ENCODE results near the gene KLHL40.
A peak's percentile ranks its signal among the peaks of the same experiment; 100 is the strongest.

The KLHL40 gene, protein sequence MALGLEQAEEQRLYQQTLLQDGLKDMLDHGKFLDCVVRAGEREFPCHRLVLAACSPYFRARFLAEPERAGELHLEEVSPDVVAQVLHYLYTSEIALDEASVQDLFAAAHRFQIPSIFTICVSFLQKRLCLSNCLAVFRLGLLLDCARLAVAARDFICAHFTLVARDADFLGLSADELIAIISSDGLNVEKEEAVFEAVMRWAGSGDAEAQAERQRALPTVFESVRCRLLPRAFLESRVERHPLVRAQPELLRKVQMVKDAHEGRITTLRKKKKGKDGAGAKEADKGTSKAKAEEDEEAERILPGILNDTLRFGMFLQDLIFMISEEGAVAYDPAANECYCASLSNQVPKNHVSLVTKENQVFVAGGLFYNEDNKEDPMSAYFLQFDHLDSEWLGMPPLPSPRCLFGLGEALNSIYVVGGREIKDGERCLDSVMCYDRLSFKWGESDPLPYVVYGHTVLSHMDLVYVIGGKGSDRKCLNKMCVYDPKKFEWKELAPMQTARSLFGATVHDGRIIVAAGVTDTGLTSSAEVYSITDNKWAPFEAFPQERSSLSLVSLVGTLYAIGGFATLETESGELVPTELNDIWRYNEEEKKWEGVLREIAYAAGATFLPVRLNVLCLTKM

DNA sequence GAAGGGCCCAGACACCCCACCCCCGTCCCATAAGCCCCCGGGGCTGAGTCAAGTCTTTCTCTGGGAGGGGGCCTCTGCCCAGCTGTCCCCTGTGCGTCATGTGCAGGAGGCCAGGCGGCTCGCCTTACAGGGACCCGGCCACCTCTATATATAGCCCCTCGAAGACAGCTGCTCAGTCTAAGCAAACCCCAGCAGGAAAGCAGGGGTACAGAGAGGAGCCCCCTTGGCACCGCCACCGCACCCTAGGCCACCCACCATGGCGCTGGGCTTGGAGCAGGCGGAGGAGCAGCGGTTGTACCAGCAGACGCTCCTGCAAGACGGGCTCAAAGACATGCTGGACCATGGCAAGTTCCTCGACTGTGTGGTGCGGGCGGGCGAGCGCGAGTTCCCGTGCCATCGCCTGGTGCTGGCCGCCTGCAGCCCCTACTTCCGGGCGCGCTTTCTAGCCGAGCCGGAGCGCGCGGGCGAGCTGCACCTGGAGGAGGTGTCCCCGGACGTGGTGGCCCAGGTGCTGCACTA lies at the start of gene KLHL40:
Gene KLHL40 (plus strand): TSS at position 175 of the 519 bp plus-strand sequence. CDS start 82 bp downstream, at position 257.
- no peak for DNase-seq (ENCODE audit: low spot score)

GRCh38 chr3:42637001-42637400 lies 48.3 kb upstream of the KLHL40 start:
- no peak for DNase-seq (ENCODE audit: low spot score)

- no peak for DNase-seq (ENCODE audit: low spot score)
These were observed 46.9 kb upstream of the KLHL40 start for GRCh38 chr3:42638339-42638842.

DNA sequence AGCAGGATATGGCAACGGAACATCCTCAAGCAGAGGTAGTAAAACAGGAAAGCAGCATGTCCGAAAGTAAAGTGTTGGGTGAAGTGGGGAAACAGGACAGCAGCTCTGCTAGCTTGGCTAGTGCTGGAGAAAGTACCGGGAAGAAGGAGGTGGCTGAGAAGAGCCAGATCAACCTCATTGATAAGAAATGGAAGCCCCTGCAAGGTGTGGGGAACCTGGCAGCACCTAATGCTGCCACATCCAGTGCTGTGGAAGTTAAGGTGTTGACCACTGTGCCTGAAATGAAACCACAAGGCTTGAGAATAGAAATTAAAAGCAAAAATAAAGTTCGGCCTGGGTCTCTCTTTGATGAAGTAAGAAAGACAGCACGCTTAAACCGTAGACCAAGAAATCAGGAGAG lies 46.1 kb upstream of the KLHL40 start:
- DNase-seq (ENCODE audit: low spot score) = no peak

DNA sequence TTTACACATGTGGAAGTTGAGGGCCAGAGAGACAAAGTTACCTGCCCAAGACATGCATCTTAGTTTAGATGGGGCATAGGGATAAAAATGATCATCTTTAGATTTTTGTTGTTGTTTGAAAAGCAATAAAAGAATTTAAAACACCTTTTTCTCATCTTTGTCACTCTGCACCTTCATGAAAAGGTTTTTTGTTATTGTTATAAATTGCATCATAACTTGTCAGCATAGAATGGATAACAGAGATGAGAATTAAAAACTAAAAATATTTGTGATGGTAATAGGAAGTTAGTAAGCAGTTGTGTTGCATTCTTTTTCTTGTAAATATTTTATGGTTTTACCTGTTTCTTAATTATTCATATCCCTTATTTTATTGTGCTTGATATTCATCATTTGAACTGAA lies 45.2 kb upstream of the KLHL40 start:
- DNase-seq (ENCODE audit: low spot score) = no peak

- no peak for DNase-seq (ENCODE audit: low spot score)
These were observed 44.5 kb upstream of the KLHL40 start for GRCh38 chr3:42640771-42641370.

DNA sequence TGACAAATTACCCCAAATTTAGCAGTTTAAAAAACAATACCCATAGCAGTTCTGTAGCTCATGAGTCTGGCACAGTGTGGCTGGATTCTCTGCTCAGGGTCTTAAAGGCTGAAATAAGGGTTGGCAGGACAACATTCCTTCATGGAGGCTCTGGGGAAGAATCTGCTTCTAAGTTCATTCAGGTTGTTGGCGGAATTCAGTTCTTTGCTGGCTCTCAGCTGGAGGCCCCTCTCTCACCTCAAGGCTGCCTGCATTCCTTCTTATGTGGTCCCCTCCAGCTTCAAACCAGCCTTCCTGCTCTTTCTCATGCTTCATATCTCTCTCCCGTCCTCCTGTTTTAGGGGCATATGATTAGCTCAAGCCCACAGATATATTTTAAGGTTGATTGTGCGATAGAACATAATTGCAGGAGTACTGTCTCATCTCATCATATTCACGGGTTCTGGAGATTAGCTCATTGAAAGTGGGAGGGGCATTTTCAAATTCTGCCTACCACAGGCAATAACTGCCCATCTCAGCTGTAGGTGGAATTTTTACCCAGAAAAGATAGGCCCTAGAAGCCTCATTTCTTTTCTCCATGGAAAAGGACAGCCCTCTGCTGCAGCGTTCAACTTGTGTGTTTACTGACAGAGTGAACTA lies 37.4 kb upstream of the KLHL40 start:
- no peak for DNase-seq (ENCODE audit: low spot score)

GRCh38 chr3:42649006-42649405 lies 36.3 kb upstream of the KLHL40 start:
- DNase-seq (ENCODE audit: low spot score) = no peak

DNA sequence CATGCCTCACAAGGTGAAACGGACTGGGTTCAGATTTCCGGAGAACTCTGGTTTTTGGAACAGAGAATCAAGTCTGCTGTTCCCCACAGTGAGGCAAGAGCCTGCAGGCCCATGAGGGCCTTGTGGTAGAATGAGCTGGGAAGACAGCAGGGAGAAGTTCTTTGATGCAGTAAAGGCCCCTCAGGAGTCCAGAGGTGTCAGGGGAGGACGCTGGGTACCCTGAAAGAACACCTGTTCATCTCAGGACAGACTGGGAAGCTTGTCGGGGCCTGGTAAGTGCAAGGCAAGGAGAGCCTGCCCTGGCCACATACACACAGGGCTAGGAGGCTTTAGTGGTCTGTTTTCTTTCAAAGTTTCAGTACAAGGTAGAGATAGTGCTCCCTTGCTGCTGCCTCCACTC lies 35.6 kb upstream of the KLHL40 start:
- no peak for DNase-seq (ENCODE audit: low spot score)

DNA sequence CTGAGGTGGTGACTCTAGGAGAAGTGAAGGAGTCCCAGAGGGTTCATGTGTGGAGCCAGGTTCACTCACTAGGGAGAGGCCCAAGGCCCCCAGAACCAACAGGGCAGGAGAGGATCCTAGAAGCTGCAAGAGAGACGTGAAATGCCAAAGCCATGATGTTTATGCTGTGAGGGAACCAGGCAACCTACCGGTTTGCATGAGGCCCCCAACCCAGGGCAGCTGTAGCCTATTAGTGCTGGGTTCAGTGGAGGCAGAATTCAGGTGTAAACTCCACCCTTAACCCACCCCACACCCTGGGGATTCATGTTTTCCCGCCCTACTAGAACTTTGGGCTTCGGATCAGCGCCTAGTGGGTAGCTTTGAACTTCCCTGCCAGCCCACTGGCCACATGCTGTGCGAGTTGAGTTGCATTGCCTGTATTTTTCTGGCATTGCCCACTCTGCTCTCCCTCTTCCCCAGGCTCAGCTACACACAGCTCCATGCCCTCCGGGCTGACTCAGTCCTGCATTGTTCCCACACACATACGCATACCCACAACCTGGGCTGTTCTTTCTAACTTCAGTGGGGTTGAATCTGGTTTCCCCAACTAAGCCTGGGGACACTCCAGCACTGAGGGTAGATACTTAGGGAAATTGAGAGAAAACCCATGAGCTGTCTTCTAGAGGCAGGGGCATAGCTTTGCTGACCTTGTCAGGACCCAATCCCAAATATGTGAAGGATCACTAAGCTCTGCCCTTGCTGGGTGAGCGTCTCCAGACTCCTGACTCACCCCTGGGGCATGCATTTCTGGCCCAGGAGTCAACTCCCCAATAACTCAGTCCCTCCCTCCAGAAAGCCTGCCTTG lies 33.9 kb upstream of the KLHL40 start:
- peak; percentile 82 for DNase-seq (ENCODE audit: low spot score)

DNA sequence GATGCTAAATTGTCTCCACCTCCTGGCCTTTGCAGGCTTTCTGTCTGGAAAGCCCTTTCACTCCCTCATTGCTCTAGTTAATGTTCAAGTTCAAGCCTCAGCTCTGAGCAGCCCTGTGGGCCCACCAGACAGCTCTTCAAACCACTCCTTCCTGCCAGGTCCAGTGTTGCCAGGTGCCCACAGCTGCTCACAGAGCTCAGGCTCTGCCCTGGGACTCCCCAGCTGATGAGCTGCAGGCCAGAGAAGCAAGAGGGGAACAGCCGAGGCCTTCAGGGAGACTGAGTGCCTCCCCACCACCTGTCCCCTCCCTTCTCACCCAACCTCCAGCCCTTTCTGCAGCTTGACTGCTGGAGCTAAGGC lies 33.1 kb upstream of the KLHL40 start:
- DNase-seq (ENCODE audit: low spot score) = peak; percentile 7

- DNase-seq (ENCODE audit: low spot score) = peak; percentile 82
These were observed 32.6 kb upstream of the KLHL40 start for GRCh38 chr3:42652611-42653302.

- DNase-seq (ENCODE audit: low spot score) = no peak
These were observed 32.1 kb upstream of the KLHL40 start for GRCh38 chr3:42653303-42653559.

DNA sequence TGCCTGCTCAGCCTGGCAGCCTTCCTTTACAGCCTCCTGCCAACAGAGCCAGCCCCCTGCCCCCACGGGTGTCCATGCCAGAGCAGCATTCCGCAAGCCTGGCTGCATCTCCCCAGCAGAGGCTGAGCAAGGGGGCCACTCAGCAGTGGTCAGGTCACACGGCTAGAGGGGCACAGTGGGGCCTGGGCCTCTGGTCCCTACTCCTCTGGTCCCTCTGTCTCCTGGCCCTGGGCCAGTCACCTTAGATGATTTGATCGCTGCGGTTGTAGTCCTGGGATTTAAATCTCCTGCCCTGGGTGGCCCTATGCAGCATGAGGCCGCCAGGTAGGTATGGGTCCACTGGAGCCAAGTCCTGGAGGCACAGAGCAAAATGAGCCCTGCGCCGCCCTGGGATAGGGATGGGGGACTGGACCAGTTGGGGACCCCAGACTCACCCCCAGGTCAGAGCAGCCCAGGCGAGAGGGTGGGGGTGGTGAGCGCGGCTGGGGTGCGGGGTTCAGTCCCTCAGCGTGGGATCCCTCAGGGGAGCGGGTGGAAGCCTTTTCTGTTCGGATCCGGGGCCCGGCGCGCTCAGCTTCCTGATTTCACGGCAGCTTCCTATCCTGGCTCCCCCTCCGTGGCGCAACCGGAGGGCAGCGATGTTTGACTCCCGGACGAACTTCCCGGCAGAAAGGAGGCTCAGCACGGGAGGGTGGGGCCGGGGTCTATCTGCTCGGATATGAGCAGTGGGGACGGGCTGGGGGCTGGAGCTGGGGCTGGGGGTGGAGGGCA lies 31.6 kb upstream of the KLHL40 start, which contains the start of gene ZBTB47:
Gene ZBTB47 (plus strand): TSS at position 138 of the 771 bp plus-strand sequence. CDS start 4,659 bp downstream, outside the sequence.
- DNase-seq (ENCODE audit: low spot score) = peak; percentile 57

DNA sequence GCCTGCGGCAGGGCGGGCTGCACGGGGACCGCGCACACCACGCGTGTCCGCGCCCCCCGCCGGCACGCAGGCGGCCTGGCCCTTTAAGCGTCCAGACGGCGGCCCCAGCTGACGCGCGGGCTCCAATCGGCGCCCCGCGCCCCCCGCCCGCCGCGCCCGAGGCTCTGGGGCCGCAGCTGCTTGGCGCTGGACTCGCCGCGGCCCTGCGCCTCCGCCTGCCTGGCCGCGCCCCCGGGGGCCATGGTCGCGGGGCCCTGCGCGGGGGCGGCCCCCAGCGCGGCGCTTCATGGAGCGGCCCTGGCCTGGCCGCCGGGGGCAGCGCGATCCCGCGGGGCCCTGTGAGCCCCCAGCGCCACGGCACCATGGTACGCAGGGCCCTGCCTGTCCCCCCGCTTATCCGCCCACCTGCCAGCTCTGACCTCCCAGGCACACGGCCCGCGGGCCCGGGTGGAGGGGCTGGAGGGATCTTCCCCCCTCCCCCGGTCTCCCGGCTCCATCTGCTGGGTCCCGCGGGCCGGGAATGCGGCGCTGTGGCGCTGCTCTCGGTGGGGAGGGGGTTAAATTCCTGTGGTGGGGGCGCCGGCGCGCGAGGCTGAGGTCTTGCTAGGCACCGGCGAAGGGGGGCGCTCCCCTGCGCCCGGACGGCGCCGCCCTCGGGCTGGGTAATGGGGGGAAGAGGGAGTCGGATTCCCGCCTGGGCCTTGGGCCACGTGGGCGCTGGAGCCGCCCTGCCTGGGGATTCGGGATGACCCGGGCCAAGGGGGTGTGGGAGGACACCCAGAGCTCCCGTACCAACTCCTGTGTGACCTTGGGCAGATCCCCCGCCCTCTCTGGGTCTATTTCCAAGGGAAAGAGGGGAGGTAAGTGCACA lies 30.8 kb upstream of the KLHL40 start:
- DNase-seq (ENCODE audit: low spot score) = peak; percentile 85

GRCh38 chr3:42655331-42655888 lies 29.9 kb upstream of the KLHL40 start:
- DNase-seq (ENCODE audit: low spot score) = peak; percentile 40

- DNase-seq (ENCODE audit: low spot score) = peak; percentile 78
These were observed 29.2 kb upstream of the KLHL40 start for GRCh38 chr3:42655980-42656679.

Data from AG20443 (cell line).